ENCODE data around the gene TBXAS1. TPM values are rescaled to one million over a fixed set of nuclear protein-coding genes. Genes with fewer than 3 reads are reported as not detected.

The TBXAS1 gene
- total and polyA plus RNA-seq, 2 donors (not counting 3 experiments of a cell fraction or from before 2014, with no cell fraction given): 2.1 to 4.3 TPM

DNA sequence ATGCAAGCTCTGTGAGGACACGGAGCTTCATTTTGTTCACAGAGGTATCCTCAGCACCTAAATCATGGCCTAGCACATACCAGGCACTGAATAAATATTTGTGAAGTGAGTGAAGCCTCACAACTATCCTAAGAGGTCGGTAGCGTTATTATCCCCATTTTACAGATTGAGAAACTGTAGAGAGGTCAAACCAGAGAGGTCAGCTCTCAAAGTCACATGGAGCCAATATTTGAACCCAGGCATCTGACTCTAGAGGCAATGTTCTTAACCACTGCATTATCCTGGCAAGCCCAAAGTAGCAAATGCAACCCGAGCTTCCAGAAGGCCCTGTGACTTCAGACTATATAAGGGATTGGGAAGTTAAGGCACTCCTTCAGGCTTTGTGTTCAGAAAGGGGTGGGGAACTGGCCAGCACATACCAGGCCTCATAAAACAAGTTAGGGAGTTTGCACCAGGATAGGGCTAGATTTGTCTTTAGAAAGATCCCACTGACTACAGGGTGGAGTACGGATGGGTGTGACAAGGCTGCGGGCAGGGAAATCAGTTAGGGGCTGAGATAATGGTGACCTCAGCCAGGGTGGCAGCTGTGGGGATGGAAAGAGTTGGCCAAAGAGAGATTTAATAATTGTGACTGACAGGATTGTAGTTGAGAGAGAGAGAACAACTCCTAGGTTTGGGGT is 101.4 kb downstream of the TBXAS1 start:
- Histone ChIP-seq H3K9ac (replicated peaks; ENCODE audit: extremely low read depth, insufficient read depth, low read length) (no peak overlapping the region), H3K4me1 (ENCODE audit: control insufficient read depth, extremely low read depth, insufficient read depth, low read length) (no peaks in the 10 kb centered on the region), H3K27me3 (ENCODE audit: control insufficient read depth in 2 of 2, insufficient read depth in 2 of 2, low read length in 2 of 2) (peaks cover 0 to 2% of the 10 kb centered on the region in 2 experiments), H3K4me3 (replicated peaks in 1 of 3; ENCODE audit: insufficient read depth in 1 of 3, low read depth in 1 of 3, low read length in 3 of 3) (no peak overlapping the region), H3K36me3 (ENCODE audit: control insufficient read depth in 2 of 2, extremely low read depth in 1 of 2, insufficient read depth in 2 of 2, low read length in 2 of 2) (no peaks in the 10 kb centered on the region), H3K27ac (ENCODE audit: insufficient read depth, low read depth, low read length) (no peak overlapping the region), H3K4me2 (ENCODE audit: insufficient read depth, low read length) (no peak overlapping the region), H2AFZ (ENCODE audit: low read depth, low read length) (no peak overlapping the region), H3K79me2 (ENCODE audit: control insufficient read depth, insufficient read depth, low read length) (no peaks in the 10 kb centered on the region), H3K9me3 (replicated peaks; ENCODE audit: control insufficient read depth, insufficient read depth, low read length) (no peaks in the 10 kb centered on the region), H4K20me1 (replicated peaks; ENCODE audit: control insufficient read depth, extremely low read depth, insufficient read depth, low read length) (no peaks in the 10 kb centered on the region), H3K9me1 (replicated peaks; ENCODE audit: control insufficient read depth, extremely low read depth, insufficient read depth, low read length) (no peaks in the 10 kb centered on the region)
- TF ChIP-seq POLR2A (IDR thresholded peaks at IDR 0.05; ENCODE audit: low read depth, low read length) (no peak), EZH2 (IDR thresholded peaks at IDR 0.05; ENCODE audit: borderline replicate concordance, low read depth, low read length, severe bottlenecking) (no peak), MYC (IDR thresholded peaks at IDR 0.05; ENCODE audit: low read depth, low read length) (no peak), MAX (IDR thresholded peaks at IDR 0.05; ENCODE audit: insufficient read depth, insufficient read length) (no peak), POLR2AphosphoS5 (IDR thresholded peaks at IDR 0.05; ENCODE audit: insufficient read depth, low read depth, low read length) (no peak), GATA2 (IDR thresholded peaks at IDR 0.05; ENCODE audit: insufficient read depth, insufficient read length, low read depth, low read length) (no peak), FOS (IDR thresholded peaks at IDR 0.05; ENCODE audit: borderline replicate concordance, insufficient read depth, low read length) (no peak), JUN (IDR thresholded peaks at IDR 0.05; ENCODE audit: borderline replicate concordance, insufficient read depth, insufficient read length, low read depth) (no peak)
- TF ChIP-seq, protein P1, sequence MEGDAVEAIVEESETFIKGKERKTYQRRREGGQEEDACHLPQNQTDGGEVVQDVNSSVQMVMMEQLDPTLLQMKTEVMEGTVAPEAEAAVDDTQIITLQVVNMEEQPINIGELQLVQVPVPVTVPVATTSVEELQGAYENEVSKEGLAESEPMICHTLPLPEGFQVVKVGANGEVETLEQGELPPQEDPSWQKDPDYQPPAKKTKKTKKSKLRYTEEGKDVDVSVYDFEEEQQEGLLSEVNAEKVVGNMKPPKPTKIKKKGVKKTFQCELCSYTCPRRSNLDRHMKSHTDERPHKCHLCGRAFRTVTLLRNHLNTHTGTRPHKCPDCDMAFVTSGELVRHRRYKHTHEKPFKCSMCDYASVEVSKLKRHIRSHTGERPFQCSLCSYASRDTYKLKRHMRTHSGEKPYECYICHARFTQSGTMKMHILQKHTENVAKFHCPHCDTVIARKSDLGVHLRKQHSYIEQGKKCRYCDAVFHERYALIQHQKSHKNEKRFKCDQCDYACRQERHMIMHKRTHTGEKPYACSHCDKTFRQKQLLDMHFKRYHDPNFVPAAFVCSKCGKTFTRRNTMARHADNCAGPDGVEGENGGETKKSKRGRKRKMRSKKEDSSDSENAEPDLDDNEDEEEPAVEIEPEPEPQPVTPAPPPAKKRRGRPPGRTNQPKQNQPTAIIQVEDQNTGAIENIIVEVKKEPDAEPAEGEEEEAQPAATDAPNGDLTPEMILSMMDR (IDR thresholded peaks at IDR 0.05; ENCODE audit: extremely low read depth in 1 of 2, insufficient read depth in 1 of 2, low read depth in 1 of 2, low read length in 2 of 2): no peak
- no peak for FAIRE-seq
- ChIA-PET CTCF (no interaction called here), POLR2A (no interaction called here)
- dilution Hi-C loops (cut with MboI; ENCODE audit: extremely low pct_ligation_motif_present, low sequenced_read_pairs): no loop called here
- no peak for DNase-seq (ENCODE audit: low read depth, low spot score)
- BruUV-seq (replicated peaks): no TSS peak
- intact Hi-C loops (cut with micrococcal nuclease): no loop called here
